Lower leg skin (tissue), 3 donors: ENCODE data around the gene HYAL2.

ENCODE experiments used
- CTCF ChIP-seq, 3 donors: fragments of 450-650 bp; IDR thresholded peaks; one replicate each; pipeline ENCODE4 v1.5.1; 2016; ENCODE audit warnings: antibody characterized with exemption in 3 of 3, mild to moderate bottlenecking in 3 of 3, moderate library complexity in 2 of 3
- POLR2A ChIP-seq, 2 donors: fragments of 450-650 bp; IDR thresholded peaks; one replicate each; pipeline ENCODE4 v1.6.1; 2016 to 2017; ENCODE audit warnings: antibody characterized with exemption in 2 of 2, mild to moderate bottlenecking in 1 of 2, moderate library complexity in 1 of 2

DNA sequence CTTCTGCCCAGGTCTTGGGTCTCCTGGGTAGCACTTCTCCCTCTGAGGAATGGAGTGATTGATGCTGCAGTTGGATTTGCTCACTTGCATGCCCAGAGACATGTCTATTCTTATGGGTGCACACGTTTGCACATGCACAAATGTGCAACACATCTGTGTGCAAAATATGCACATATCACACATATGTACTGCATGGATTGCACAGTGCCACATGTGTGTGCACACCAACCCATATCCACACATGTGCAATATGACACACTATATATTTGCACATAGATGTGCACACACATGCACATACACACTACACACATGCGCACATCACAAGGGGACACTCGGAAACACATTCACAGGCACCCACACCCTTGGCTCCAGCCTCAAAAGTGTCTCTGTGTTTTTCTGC lies 54.3 kb downstream of the HYAL2 start:
- TF ChIP-seq CTCF (IDR thresholded peaks at IDR 0.05), result no peak
- TF ChIP-seq POLR2A (IDR thresholded peaks at IDR 0.05), result no peak
